NT2/D1 (cell line): ENCODE measurements around the gene IFIH1.

Experiments used
- SUZ12 ChIP-seq: IDR thresholded peaks from 2 replicates; pipeline ENCODE4 v1.6.1; 2011; ENCODE audit not compliant: insufficient read length, insufficient read depth; ENCODE audit errors: extremely low read depth
- YY1 ChIP-seq: IDR thresholded peaks from 2 replicates; pipeline ENCODE4 v1.6.1; 2011; ENCODE audit not compliant: insufficient read length, insufficient read depth
- ZNF274 ChIP-seq: IDR thresholded peaks from 2 replicates; pipeline ENCODE4 v1.6.1; 2011; ENCODE audit warnings: mild to moderate bottlenecking, low read depth, low read length

DNA sequence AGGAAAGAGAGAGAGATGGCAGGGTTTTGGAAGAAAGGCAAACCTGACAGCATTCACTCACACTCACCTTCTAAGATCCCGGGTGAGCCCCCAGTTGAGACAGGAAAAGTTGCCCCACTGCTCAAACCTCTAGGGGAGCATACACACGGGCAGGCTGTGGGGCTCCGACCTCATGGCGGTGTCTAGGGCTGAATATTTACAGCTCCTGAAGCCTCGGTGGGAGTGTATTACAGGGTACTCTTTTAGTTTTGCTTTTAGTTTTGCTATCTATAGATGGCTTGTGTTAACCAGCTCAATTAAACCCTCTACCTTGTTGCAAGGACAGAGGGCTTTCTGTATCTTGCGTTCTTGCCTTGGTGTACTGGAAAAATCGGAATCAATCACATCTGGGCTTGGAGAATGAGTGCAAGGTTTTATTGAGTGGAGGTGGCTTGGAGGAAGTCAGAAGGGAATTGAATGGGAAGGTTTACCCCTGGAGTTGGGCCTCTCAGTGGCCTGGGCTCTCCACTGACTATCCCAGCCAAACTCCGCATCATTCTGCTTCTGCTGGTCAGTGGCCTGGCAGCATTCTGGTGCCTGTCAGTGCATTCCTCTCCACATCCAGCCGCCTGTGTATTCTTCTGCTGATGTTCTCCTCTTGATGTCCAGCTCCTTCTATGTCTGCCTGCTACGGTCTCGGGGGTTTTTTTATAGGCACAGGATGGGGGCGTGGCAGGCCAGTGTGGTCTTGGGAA, 10.1 kb upstream of the IFIH1 start:
- TF ChIP-seq SUZ12 (no peak), ZNF274 (no peak), YY1 (no peak)
